ENCODE measurements around the gene GNE. TPM values are rescaled to one million over a fixed set of nuclear protein-coding genes. Genes with fewer than 3 reads are reported as not detected.
A peak's percentile ranks its signal among the peaks of the same experiment; 100 is the strongest.

The GNE gene
- total and polyA plus RNA-seq, 2 of the 13 experiments (the other 11 are each of a cell fraction or from before 2014, with no cell fraction given): 16.1 to 24.1 TPM

DNA sequence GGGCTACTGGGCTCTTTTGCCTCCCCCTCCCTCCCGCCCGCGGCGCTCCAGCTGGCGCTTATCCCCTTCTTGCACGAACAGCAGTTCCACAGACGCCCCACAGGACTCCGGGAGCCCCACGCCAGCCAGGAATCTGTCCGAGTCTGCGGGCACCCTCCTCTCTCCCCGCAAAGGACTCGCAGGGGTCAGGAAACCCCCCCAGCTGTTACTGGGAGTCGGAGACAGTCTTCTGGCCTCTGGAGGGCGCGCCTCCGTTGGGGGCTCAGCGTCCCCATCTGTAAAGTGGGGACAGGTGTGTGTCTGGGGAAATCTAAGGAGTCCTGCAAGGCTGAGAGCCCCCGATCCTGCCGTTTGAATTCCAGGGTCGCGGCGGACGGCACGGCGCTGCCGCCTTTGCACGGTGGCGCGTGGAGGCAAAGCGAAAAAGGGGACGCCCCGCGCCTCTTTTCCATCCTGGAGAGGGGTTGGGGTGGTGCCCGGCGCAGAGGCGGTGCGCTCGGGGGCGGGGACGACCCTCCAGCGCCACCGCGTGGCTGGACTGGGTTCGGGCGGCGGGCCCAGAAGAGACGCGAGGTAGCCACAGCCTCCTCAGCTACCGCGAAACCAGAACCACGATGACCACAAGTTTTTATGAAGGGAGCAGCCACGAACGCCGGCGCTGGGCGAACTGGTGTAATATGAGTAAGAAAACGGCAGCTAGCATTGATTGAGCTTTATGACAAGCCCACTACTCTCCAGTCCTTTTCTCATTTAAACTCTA, 91.9 kb downstream of the GNE start (continued):
- TF ChIP-seq, protein P1, sequence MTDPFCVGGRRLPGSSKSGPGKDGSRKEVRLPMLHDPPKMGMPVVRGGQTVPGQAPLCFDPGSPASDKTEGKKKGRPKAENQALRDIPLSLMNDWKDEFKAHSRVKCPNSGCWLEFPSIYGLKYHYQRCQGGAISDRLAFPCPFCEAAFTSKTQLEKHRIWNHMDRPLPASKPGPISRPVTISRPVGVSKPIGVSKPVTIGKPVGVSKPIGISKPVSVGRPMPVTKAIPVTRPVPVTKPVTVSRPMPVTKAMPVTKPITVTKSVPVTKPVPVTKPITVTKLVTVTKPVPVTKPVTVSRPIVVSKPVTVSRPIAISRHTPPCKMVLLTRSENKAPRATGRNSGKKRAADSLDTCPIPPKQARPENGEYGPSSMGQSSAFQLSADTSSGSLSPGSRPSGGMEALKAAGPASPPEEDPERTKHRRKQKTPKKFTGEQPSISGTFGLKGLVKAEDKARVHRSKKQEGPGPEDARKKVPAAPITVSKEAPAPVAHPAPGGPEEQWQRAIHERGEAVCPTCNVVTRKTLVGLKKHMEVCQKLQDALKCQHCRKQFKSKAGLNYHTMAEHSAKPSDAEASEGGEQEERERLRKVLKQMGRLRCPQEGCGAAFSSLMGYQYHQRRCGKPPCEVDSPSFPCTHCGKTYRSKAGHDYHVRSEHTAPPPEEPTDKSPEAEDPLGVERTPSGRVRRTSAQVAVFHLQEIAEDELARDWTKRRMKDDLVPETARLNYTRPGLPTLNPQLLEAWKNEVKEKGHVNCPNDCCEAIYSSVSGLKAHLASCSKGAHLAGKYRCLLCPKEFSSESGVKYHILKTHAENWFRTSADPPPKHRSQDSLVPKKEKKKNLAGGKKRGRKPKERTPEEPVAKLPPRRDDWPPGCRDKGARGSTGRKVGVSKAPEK (CRISPR knock-in tag; IDR thresholded peaks at IDR 0.05; ENCODE audit: borderline replicate concordance): no peak
- no peak for TF ChIP-seq PRPF4 (IDR thresholded peaks at IDR 0.05; ENCODE audit: low read depth, low read length, poor library complexity, severe bottlenecking)
- peak; percentile 62; the same call in 1 of the 2 replicates for TF ChIP-seq KLF12 (CRISPR knock-in tag; IDR thresholded peaks at IDR 0.05; ENCODE audit: borderline replicate concordance)
- no peak for TF ChIP-seq NR2F1 (CRISPR knock-in tag; IDR thresholded peaks at IDR 0.05)
- TF ChIP-seq ZNF292 (CRISPR knock-in tag; IDR thresholded peaks at IDR 0.05; ENCODE audit: borderline replicate concordance, low read depth): no peak
- TF ChIP-seq, protein P2, sequence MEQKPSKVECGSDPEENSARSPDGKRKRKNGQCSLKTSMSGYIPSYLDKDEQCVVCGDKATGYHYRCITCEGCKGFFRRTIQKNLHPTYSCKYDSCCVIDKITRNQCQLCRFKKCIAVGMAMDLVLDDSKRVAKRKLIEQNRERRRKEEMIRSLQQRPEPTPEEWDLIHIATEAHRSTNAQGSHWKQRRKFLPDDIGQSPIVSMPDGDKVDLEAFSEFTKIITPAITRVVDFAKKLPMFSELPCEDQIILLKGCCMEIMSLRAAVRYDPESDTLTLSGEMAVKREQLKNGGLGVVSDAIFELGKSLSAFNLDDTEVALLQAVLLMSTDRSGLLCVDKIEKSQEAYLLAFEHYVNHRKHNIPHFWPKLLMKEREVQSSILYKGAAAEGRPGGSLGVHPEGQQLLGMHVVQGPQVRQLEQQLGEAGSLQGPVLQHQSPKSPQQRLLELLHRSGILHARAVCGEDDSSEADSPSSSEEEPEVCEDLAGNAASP (CRISPR knock-in tag; IDR thresholded peaks at IDR 0.05; ENCODE audit: borderline replicate concordance): 0 out of 2 replicates have a peak, but pooled peaks have one; percentile 38
- no peak for TF ChIP-seq GATA4 (IDR thresholded peaks at IDR 0.05; ENCODE audit: borderline replicate concordance, low read depth)
- no peak for TF ChIP-seq NKX3-1 (CRISPR knock-in tag; IDR thresholded peaks at IDR 0.05)
- TF ChIP-seq ZNF274 (CRISPR knock-in tag; IDR thresholded peaks at IDR 0.05): 0 out of 2 replicates have a peak, but pooled peaks have one; percentile 30
- TF ChIP-seq, protein P3, sequence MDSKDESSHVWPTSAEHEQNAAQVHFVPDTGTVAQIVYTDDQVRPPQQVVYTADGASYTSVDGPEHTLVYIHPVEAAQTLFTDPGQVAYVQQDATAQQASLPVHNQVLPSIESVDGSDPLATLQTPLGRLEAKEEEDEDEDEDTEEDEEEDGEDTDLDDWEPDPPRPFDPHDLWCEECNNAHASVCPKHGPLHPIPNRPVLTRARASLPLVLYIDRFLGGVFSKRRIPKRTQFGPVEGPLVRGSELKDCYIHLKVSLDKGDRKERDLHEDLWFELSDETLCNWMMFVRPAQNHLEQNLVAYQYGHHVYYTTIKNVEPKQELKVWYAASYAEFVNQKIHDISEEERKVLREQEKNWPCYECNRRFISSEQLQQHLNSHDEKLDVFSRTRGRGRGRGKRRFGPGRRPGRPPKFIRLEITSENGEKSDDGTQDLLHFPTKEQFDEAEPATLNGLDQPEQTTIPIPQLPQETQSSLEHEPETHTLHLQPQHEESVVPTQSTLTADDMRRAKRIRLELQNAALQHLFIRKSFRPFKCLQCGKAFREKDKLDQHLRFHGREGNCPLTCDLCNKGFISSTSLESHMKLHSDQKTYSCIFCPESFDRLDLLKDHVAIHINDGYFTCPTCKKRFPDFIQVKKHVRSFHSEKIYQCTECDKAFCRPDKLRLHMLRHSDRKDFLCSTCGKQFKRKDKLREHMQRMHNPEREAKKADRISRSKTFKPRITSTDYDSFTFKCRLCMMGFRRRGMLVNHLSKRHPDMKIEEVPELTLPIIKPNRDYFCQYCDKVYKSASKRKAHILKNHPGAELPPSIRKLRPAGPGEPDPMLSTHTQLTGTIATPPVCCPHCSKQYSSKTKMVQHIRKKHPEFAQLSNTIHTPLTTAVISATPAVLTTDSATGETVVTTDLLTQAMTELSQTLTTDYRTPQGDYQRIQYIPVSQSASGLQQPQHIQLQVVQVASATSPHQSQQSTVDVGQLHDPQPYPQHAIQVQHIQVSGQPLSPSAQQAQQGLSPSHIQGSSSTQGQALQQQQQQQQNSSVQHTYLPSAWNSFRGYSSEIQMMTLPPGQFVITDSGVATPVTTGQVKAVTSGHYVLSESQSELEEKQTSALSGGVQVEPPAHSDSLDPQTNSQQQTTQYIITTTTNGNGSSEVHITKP (CRISPR knock-in tag; IDR thresholded peaks at IDR 0.05; ENCODE audit: low read depth): no peak
- TF ChIP-seq SAFB2 (CRISPR knock-in tag; IDR thresholded peaks at IDR 0.05; ENCODE audit: borderline replicate concordance, low read depth): no peak
- TF ChIP-seq FOXK1 (CRISPR knock-in tag; IDR thresholded peaks at IDR 0.05; ENCODE audit: borderline replicate concordance, low read depth): no peak
- no peak for TF ChIP-seq ZNF737 (CRISPR knock-in tag; IDR thresholded peaks at IDR 0.05; ENCODE audit: borderline replicate concordance)
- no peak for TF ChIP-seq ZNF143 (CRISPR knock-in tag; IDR thresholded peaks at IDR 0.05)
- TF ChIP-seq ZSCAN31 (CRISPR knock-in tag; IDR thresholded peaks at IDR 0.05; ENCODE audit: low read depth): no peak
- TF ChIP-seq ZNF720 (CRISPR knock-in tag; IDR thresholded peaks at IDR 0.05): no peak
- no peak for TF ChIP-seq TRIM24 (CRISPR knock-in tag; IDR thresholded peaks at IDR 0.05)
- TF ChIP-seq ZFP1 (CRISPR knock-in tag; IDR thresholded peaks at IDR 0.05): no peak
- no peak for TF ChIP-seq SOX5 (CRISPR knock-in tag; IDR thresholded peaks at IDR 0.05; ENCODE audit: borderline replicate concordance)
- TF ChIP-seq, protein P4, sequence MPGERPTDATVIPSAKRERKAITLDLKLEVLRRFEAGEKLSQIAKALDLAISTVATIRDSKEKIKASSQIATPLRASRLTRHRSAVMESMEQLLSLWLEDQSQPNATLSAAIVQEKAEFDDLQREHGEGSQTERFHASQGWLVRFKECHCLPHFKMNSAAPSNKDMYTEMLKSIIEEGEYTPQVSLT (CRISPR knock-in tag; IDR thresholded peaks at IDR 0.05; ENCODE audit: borderline replicate concordance, low read depth): no peak
- TF ChIP-seq YY1 (IDR thresholded peaks at IDR 0.05; ENCODE audit: insufficient read depth, insufficient replicate concordance, low read depth, low read length): peak; percentile 40
